CD14-positive monocyte (primary cell): ENCODE data around the gene FRMD4A. TPM values are rescaled to one million over a fixed set of nuclear protein-coding genes. Genes with fewer than 3 reads are reported as not detected.

Experiments
- DNase-seq, 3 donors: peaks; one replicate each; pipeline ENCODE4 v3.0.0-alpha.2; 2011 to 2022
- H2AFZ ChIP-seq: 2 replicates; pipeline ENCODE4 v1.6.0; 2012; ENCODE audit warnings: mild to moderate bottlenecking, low read depth, low read length, inconsistent platforms; ENCODE audit not compliant: insufficient read depth, poor library complexity, severe bottlenecking
- H3K27ac ChIP-seq, 2 donors: 1 replicate in 1 of 2; 2 replicates in 1 of 2; pipeline ENCODE4 v1.5.1; 2012 to 2013; ENCODE audit warnings: low read length in 2 of 2, control low read depth in 1 of 2, inconsistent platforms in 1 of 2, low read depth in 1 of 2, mild to moderate bottlenecking in 1 of 2
- H3K27me3 ChIP-seq, 2 donors: one replicate each; pipeline versions ENCODE4 v1.6.0 to v1.6.1; 2011 to 2013; ENCODE audit warnings: low read length in 2 of 2; ENCODE audit not compliant: control insufficient read depth in 2 of 2, insufficient read depth in 2 of 2
- H3K36me3 ChIP-seq, 2 donors: replicated peaks in 1 of 2; 1 replicate in 1 of 2; 2 replicates in 1 of 2; pipeline versions ENCODE4 v1.5.1 to v1.6.1; 2012 to 2013; ENCODE audit warnings: low read length in 2 of 2, control low read depth in 1 of 2, inconsistent platforms in 1 of 2, mild to moderate bottlenecking in 1 of 2; ENCODE audit not compliant: insufficient read depth in 2 of 2, control insufficient read depth in 1 of 2
- H3K4me1 ChIP-seq, 2 donors: 1 replicate in 1 of 2; 2 replicates in 1 of 2; pipeline versions ENCODE4 v1.5.1 to v1.6.1; 2012 to 2013; ENCODE audit warnings: low read length in 2 of 2, control low read depth in 1 of 2, inconsistent platforms in 1 of 2, mild to moderate bottlenecking in 1 of 2, moderate library complexity in 1 of 2; ENCODE audit not compliant: insufficient read depth in 2 of 2, control insufficient read depth in 1 of 2
- H3K4me2 ChIP-seq: replicated peaks from 2 replicates; pipeline ENCODE3; 2012; ENCODE audit warnings: low read length, moderate library complexity, mild to moderate bottlenecking; ENCODE audit not compliant: poor library complexity, severe bottlenecking; ENCODE audit errors: extremely low read depth
- H3K4me3 ChIP-seq, 3 experiments: fragments of 200-600 bp in 1 of 3; sonication (generic) in 1 of 3; replicated peaks in 1 of 3; 1 replicate in 2 of 3; 2 replicates in 1 of 3; pipeline ENCODE4 v1.5.1; 2011 to 2013; ENCODE audit warnings: low read length in 3 of 3, mild to moderate bottlenecking in 3 of 3, control low read depth in 2 of 3, low read depth in 2 of 3, inconsistent platforms in 1 of 3, moderate library complexity in 1 of 3
- H3K79me2 ChIP-seq: 2 replicates; pipeline ENCODE4 v1.6.0; 2012; ENCODE audit warnings: mild to moderate bottlenecking, control low read depth, inconsistent platforms, low read length, moderate library complexity; ENCODE audit not compliant: insufficient read depth
- H3K9ac ChIP-seq: 2 replicates; pipeline ENCODE4 v1.6.0; 2017; ENCODE audit warnings: low read length, mild to moderate bottlenecking; ENCODE audit not compliant: insufficient read depth, poor library complexity, severe bottlenecking
- H3K9me3 ChIP-seq, 2 donors: replicated peaks in 1 of 2; 1 replicate in 1 of 2; 2 replicates in 1 of 2; pipeline versions ENCODE4 v1.5.1 to v1.6.1; 2012 to 2013; ENCODE audit warnings: low read length in 2 of 2, control low read depth in 1 of 2; ENCODE audit not compliant: control insufficient read depth in 1 of 2, insufficient read depth in 1 of 2
- H4K20me1 ChIP-seq: 2 replicates; pipeline ENCODE4 v1.6.0; 2012; ENCODE audit warnings: mild to moderate bottlenecking, low read length, control low read depth, moderate library complexity; ENCODE audit not compliant: insufficient read depth
- H3K27ac Mint-ChIP-seq, 7 donors: one replicate each; pipeline ENCODE4 v1.8.0; 2020; ENCODE audit warnings: mild to moderate bottlenecking in 7 of 7, mixed read lengths in 7 of 7, moderate library complexity in 6 of 7, inconsistent platforms in 2 of 7
- H3K27me3 Mint-ChIP-seq, 3 donors: one replicate each; pipeline ENCODE4 v1.8.0; 2021 to 2022; ENCODE audit warnings: low read depth in 3 of 3, mild to moderate bottlenecking in 3 of 3, mixed read lengths in 3 of 3, moderate library complexity in 3 of 3, inconsistent platforms in 1 of 3
- H3K36me3 Mint-ChIP-seq, 2 donors: one replicate each; pipeline ENCODE4 v1.8.0; 2020; ENCODE audit warnings: mixed read lengths in 2 of 2, inconsistent platforms in 1 of 2, mild to moderate bottlenecking in 1 of 2
- H3K4me1 Mint-ChIP-seq: one replicate; pipeline ENCODE4 v1.8.0; 2020; ENCODE audit warnings: mild to moderate bottlenecking, mixed read lengths
- H3K4me3 Mint-ChIP-seq, 2 donors: one replicate each; pipeline ENCODE4 v1.8.0; 2020; ENCODE audit warnings: mild to moderate bottlenecking in 2 of 2, mixed read lengths in 2 of 2, moderate library complexity in 1 of 2
- H3K9me3 Mint-ChIP-seq, 7 donors: one replicate each; pipeline ENCODE4 v1.8.0; 2020 to 2022; ENCODE audit warnings: mixed read lengths in 7 of 7, mild to moderate bottlenecking in 6 of 7, moderate library complexity in 6 of 7, inconsistent platforms in 2 of 7
- WGBS: methylation state at CpG from one replicate; pipeline ENCODE4 v1.1.5; 2013; ENCODE audit warnings: missing lambda C conversion rate; ENCODE audit not compliant: insufficient coverage; 5-methylcytosine and 5-hydroxymethylcytosine counted together
- intact Hi-C, 2 donors: fragments of 100-400 bp; cut with micrococcal nuclease; formaldehyde crosslinking; loops; one replicate each; pipeline versions ENCODE4 v1.15.0 to v1.15.1; 2023
- polyA plus RNA-seq, 3 donors: library from polyadenylated mRNA; depleted of rRNA in 1 of 3; unstranded in 2 of 3; stranded (reverse) in 1 of 3; fragments of 300-500 nt in 2 of 3; fragments of >200 nt in 1 of 3; fragmentation: Illumina TruSeq in 2 of 3; gene quantifications; 1 replicate in 2 of 3; 2 replicates in 1 of 3; pipeline ENCODE4 v1.2.3, GENCODE V29; 2012 to 2021
- TF ChIP-seq, protein P1 (sequence below): fragments of 200-600 bp; IDR thresholded peaks from one replicate; pipeline ENCODE4 v1.8.0; 2022; ENCODE audit warnings: antibody characterized with exemption, mild to moderate bottlenecking

FRMD4A gene
- polyA plus RNA-seq, 3 donors: 0.12 TPM; not detected in 2

DNA sequence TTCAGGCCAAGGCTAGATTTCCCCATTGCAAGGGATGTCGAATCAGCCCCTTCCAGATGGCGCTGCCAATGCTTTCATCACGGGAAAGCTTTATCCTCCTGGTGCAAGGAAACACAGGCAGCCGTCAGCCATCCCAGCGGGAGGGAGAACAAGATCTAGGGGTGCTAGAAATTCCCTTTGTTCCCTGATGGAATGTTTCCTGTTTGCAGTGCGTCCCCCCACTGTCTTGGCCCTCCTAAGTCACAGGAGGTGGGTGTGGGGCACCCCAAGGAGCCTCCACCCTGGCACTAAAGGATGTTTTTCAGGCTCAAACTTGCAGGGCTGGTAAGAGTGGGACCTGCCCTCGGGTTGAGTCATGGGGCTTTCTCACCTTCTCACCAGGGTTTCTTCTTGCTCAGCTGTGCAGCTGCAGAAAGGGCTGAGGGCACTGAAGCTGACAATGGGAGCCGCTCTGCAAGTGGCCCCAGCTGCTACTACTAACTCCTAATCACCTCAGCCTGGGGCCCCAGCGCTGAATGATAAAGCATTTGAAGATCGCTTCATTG is 640.4 kb downstream of the FRMD4A start:
- peaks cover 12% of the 10 kb centered on the region for H3K4me1 Mint-ChIP-seq
- peaks cover 0 to 3% (median 0%) of the 10 kb centered on the region in 7 donors for H3K9me3 Mint-ChIP-seq
- Histone ChIP-seq H3K4me2 (no peak overlapping the region), H3K36me3 (no peaks in the 10 kb centered on the region), H3K9ac (no peak overlapping the region), H4K20me1 (no peaks in the 10 kb centered on the region), H3K27ac (no peak overlapping the region), H2AFZ (no peak overlapping the region), H3K79me2 (no peaks in the 10 kb centered on the region), H3K4me3 (no peak overlapping the region), H3K4me1 (peaks cover 5 to 6% of the 10 kb centered on the region in 2 donors), H3K27me3 (no peaks in the 10 kb centered on the region), H3K9me3 (no peaks in the 10 kb centered on the region)
- no peaks in the 10 kb centered on the region for H3K36me3 Mint-ChIP-seq
- no peak for DNase-seq
- intact Hi-C loops: no loop called here
- H3K27ac Mint-ChIP-seq: no peak overlapping the region
- TF ChIP-seq, protein P1, sequence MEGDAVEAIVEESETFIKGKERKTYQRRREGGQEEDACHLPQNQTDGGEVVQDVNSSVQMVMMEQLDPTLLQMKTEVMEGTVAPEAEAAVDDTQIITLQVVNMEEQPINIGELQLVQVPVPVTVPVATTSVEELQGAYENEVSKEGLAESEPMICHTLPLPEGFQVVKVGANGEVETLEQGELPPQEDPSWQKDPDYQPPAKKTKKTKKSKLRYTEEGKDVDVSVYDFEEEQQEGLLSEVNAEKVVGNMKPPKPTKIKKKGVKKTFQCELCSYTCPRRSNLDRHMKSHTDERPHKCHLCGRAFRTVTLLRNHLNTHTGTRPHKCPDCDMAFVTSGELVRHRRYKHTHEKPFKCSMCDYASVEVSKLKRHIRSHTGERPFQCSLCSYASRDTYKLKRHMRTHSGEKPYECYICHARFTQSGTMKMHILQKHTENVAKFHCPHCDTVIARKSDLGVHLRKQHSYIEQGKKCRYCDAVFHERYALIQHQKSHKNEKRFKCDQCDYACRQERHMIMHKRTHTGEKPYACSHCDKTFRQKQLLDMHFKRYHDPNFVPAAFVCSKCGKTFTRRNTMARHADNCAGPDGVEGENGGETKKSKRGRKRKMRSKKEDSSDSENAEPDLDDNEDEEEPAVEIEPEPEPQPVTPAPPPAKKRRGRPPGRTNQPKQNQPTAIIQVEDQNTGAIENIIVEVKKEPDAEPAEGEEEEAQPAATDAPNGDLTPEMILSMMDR: no peak
- H3K4me3 Mint-ChIP-seq: no peak overlapping the region
- 68% methylated on average over 6 of the region's 10 CpGs for WGBS
- H3K27me3 Mint-ChIP-seq: peaks cover 0 to 6% (median 3%) of the 10 kb centered on the region in 3 donors

DNA sequence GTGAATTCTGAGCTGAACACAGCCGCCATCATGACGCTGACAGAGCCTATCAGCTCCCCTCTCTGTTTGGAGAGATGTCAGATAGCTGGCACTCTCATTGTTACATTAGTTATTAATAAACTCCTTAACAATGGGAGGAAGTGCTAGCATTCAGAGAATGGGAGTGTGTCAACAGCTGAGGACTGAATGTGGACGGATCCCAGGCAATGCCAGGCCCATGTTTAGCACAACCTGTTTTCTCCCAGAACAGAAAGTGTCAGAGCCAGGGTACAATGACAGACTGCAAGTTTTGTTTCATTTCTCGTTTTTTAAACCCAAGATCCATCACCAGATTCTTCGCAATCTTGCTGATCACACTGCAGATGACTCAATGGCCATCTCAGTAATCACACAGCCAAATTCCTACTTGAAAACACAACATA is 644.4 kb downstream of the FRMD4A start:
- H3K27ac Mint-ChIP-seq: peak overlapping the region in 4 of 7 donors; percentile 0 to 66 (median 39)
- H3K27me3 Mint-ChIP-seq: peaks cover 0 to 5% (median 4%) of the 10 kb centered on the region in 3 donors
- no peak overlapping the region for H3K4me3 Mint-ChIP-seq
- peaks cover 5 to 6% of the 10 kb centered on the region in 2 donors for H3K4me1 ChIP-seq
- H3K4me1 Mint-ChIP-seq: peaks cover 14% of the 10 kb centered on the region
- no peak overlapping the region for H3K4me3 ChIP-seq
- no peak overlapping the region for H2AFZ ChIP-seq
- H3K4me2 ChIP-seq: no peak overlapping the region
- no peaks in the 10 kb centered on the region for H4K20me1 ChIP-seq
- H3K27ac ChIP-seq: no peak overlapping the region
- no peaks in the 10 kb centered on the region for H3K36me3 Mint-ChIP-seq
- H3K9ac ChIP-seq: no peak overlapping the region
- intact Hi-C loops: no loop called here
- TF ChIP-seq, protein P1: no peak
- no peaks in the 10 kb centered on the region for H3K27me3 ChIP-seq
- no peaks in the 10 kb centered on the region for H3K9me3 ChIP-seq
- H3K36me3 ChIP-seq: no peaks in the 10 kb centered on the region
- H3K79me2 ChIP-seq: no peaks in the 10 kb centered on the region
- peaks cover 0 to 3% (median 0%) of the 10 kb centered on the region in 7 donors for H3K9me3 Mint-ChIP-seq
- 31% methylated on average over 3 of the region's 5 CpGs for WGBS
- peak; percentile 14 to 47 (median 24) for DNase-seq
